ENCODE data around the gene CUTC.
"Not testable (repeated sequence)": the region's sequence is repeated elsewhere in the genome, so short reads cannot be mapped to it uniquely, and the experiment has no call there.

Gene CUTC, protein sequence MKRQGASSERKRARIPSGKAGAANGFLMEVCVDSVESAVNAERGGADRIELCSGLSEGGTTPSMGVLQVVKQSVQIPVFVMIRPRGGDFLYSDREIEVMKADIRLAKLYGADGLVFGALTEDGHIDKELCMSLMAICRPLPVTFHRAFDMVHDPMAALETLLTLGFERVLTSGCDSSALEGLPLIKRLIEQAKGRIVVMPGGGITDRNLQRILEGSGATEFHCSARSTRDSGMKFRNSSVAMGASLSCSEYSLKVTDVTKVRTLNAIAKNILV

DNA sequence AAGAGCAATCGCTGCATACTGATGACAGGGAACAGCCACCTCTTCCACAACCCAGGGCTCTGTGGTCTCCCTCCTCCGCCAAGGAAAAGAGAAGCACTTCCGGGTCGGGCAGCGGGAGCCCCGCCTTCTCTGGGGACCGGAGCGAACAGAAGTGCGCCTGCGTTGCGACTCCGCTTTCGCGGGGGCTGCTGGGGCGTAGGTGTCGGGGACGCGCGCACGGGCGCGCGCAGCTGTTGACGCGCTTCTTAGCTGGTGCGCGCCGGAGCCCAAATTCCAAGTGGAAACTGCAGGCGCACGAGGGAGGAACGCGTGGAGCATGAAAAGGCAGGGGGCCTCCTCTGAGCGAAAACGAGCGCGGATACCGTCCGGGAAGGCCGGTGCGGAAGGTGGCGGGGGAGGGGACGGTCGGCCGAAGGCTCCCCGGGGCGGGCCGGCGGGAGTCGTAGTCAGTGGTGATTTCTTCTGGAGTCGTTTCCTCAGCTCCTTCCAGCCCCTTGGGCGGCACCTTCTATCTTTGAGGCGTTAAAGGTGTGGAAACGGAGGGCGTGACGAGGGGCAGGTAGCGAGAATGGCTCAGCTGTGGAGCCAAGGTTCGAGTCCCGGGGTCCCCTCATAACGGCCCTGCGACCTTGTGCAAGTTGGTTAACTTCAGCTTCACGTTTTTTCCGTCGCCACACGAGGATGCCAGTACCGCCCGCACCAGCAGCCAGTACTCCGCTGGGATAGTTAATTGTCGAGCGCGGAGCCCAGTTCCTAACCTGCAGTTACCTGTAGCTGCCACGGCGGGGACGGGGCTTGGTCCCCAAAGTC is at the start of gene CUTC, which contains the start of gene COX15:
Gene CUTC (plus strand): TSS at position 202 of the 810 bp plus-strand sequence. CDS start 115 bp downstream, at position 317.
Gene COX15 (minus strand): TSS at position 95 of the 810 bp plus-strand sequence. CDS start 78 bp downstream, at position 17.
- DNase-seq (ENCODE audit: low read depth in 3 of 3), result peak; percentile 88 to 89 (median 89)

DNA sequence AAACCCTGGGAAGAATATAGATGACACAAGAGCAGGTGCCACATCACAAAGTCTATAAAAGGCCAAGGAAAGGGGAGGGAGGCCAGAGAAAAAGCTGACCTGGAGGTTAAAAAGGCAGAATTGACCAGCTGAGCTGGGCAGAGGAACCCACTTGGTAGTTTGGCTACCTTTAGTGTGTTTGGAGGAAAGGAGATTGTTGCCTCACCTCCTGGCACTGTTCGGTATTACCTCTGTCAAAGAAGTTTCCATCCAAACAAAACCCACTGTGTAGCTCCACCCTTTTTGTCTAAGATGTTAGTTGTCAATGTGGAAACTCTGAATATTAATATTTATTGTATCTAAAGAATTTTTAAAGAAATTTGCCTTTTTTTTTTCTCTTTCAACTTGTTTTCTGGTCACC is 49.3 kb upstream of the CUTC start:
- no peak for DNase-seq (ENCODE audit: low read depth in 3 of 3)

DNA sequence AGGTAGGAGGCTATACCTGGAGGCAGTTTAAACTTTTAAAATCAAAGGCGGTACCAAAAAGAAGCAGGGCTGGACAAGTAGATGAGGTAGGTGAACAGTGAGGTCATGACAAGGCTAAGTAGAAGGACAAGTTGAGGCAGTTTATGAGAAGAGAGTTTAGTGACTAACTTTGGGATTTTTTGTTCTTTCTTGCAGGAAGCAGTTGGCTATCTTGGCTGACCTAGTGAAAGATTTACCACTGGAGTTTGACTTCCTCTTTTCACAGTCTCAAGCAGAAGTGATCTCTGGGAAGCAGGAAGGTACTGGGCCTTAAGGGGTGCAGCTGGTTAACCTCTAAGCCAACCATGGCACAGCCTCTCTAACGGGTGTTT is 46.5 kb upstream of the CUTC start:
- no peak for DNase-seq (ENCODE audit: low read depth in 3 of 3)

DNA sequence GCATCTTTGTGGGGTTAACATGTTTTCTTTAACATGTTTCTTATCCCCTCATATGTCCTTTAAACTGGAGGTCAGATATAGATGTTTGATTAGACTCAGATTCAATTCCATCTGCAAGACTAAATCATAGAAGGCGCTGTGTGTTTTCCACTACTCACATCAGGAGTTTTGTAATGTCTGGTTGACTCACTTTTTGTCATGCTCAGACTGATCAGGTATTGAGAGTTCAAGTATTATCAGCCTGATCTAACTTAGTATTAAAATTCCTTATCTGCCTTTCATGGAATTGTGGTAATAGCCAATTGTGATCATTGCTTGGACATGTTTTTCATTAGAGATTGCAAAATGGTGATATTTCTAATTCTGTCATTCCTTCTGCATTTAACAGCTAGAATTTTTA is 42.6 kb upstream of the CUTC start:
- no peak for DNase-seq (ENCODE audit: low read depth in 3 of 3)

DNA sequence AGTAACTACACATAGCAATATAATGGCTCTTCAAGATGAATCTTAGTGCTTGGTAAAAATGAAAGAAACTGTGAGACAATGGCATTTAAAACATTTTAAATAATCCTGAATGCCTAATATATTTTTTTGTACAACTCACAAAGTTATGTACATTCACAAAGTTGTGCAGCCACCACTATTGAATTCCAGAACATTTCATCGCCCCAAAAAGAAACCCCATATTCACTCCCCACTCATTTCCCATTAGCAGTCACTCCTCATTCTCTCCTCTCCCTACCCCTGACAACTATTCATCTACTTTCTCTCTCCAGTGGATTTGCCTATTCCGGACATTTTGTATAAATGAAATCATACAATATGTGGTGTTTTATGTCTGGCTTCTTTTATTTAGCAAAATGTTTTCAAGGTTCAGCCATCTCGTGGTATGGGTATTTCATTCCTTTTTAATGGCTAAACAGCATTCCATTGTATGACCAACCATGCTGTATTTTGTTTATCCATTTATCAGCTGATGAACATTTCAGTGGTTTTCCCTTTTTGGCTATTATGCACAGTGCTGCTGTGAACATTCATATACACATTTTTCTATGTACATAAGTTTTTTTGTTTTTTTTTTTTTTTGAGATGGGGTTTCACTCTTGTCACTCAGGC is 38.0 kb upstream of the CUTC start:
- no peak for DNase-seq (ENCODE audit: low read depth in 3 of 3)

DNA sequence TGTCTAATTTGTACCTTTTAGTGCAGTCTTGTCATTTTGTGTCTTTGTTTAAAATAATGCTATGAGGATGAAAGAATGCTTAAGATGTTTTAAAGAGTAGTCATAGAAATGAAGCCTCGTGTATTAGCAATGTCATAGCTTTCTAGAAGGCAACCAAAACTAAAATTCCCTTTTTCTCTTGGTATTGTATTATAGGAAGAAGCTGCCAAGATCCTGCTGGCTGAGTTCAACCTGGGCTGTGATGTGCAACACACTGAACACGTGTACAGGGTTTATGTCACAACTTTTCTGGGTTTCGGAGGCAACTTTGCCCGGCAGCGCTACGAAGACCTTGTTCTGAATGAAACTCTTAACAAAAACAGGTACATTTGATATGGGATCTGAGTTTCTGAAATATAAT is 36.3 kb upstream of the CUTC start:
- no peak for DNase-seq (ENCODE audit: low read depth in 3 of 3)

- DNase-seq (ENCODE audit: low read depth in 3 of 3), result no peak
Observed at GRCh38 chr10:99698504-99699080, 33.4 kb upstream of the CUTC start.

- no peak for DNase-seq (ENCODE audit: low read depth in 3 of 3)
Observed at GRCh38 chr10:99700649-99701048, 31.4 kb upstream of the CUTC start.

DNA sequence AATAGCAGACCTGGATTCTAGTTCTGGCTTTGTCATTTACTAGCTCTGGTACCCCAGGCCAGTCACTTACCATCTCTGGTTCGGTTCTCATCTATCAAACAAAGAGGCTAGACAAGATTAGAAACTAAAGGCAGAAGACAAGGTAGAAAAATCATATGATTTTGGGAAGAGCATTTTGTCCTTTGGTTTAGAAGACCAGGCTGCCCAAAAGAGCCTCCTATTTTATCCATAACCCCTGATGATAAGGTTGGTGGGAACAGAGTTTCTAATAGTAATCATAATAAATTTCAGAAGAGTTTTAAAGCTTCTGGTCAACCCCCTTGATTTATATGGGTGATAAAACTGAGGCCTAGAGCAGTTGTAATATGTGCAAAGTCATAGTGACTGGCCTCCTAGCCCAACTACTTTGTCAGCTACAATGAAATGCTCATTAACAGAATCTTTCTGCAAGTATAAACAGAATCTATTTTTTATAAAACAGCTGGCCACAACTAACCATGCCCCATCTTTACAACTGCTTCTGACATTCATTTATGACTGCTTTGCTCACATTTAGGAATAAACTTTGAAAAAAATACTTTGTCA is 23.5 kb upstream of the CUTC start:
- no peak for DNase-seq (ENCODE audit: low read depth in 3 of 3)

GRCh38 chr10:99709480-99710229 is 22.4 kb upstream of the CUTC start:
- DNase-seq (ENCODE audit: low read depth in 3 of 3), result no peak

GRCh38 chr10:99711129-99711719 is 20.8 kb upstream of the CUTC start:
- DNase-seq (ENCODE audit: low read depth in 3 of 3), result peak in 1 of 3 experiments; percentile 5

DNA sequence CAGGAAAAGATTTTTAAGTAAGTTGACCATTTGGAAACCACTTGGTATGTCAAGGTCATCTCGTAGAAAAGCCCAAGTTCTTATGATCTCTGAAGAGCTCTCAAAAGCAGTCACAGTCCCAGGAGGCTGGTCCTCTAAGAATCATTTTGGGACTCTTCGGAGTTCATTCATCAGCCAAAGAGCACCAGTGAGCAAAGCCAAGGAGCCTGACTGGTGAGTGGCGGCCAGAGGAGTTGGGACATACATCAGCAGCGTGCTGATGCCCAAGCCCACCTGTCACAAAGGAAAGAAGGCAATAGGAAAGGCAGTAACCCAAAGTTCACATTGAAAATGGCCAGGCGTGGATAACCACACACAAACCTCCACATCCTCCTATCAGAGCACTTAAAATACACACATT is 17.6 kb upstream of the CUTC start:
- no peak for DNase-seq (ENCODE audit: low read depth in 3 of 3)

GRCh38 chr10:99720387-99720786 is 11.6 kb upstream of the CUTC start:
- DNase-seq (ENCODE audit: low read depth in 3 of 3), result no peak

GRCh38 chr10:99730026-99730425 is 2.0 kb upstream of the CUTC start:
- DNase-seq (ENCODE audit: low read depth in 3 of 3), result no peak

DNA sequence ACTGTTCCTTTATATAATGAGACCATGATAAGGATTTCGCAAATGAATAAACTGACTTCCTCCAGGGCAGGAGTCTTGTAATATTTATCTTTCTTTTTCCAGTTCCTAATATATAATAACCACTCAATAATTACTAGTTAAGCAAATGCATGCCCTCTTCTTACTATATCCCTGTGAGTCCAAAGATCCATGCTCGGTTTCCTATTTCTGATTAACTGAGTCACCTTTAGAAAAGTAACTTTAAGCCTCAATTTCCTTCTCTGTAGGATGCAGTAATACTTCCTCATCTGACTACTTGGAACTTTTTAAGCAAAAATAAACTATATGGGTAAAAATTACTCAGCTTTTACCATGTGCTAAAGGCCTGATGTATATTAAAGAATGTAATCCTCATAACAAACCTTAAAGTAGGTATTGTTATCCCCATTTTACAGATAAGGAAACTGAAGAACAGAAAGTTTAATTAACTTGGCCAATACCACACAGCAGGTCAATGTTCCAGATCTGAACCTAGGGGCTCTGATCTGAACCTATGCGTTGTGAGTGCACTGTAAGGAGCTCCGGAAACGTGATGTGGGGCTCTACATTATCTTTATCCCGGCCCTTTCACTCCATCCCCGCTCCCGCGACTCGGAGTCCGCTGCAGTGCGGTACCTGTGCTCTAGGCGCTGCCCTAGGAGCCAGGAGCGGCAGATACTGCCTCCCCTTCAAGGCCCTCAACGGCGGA is 565 bp upstream of the CUTC start:
- DNase-seq (ENCODE audit: low read depth in 3 of 3), result no peak

- no peak for DNase-seq (ENCODE audit: low read depth in 3 of 3)
Observed at GRCh38 chr10:99733366-99733765, 1.3 kb downstream of the CUTC start.

GRCh38 chr10:99734111-99734510 is 2.1 kb downstream of the CUTC start:
- DNase-seq (ENCODE audit: low read depth in 3 of 3), result not testable (repeated sequence)

- no peak for DNase-seq (ENCODE audit: low read depth in 3 of 3)
Observed at GRCh38 chr10:99740260-99740659, 8.2 kb downstream of the CUTC start.

DNA sequence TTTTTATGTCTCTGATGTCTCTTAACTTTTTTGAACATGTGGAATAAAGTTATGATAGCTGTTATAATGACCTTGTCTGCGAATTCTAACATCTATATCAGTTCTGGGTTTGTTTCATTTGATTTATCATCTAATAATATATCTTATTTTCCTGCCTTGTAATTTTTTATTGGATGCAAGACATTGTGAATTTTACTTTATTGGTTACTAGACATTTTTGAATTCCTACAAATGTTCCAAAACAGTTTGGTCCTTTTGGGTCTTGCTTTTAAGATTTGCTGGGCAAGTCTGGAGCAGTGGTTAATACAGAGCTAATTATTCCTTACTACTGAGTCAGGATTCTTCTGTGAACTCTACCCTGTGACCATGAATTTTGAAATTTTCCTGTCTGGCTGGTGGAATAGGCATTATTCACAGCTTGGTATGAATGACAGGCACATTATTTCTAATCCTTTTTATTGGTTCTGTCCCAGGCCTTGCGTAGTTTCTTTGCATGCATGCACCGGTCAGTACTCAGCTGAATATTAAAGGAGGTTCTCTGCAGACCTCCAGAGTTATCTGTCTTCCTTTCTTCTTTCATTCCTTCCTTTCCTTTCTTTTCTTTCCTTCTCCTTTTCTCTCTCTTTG is 9.0 kb downstream of the CUTC start:
- no peak for DNase-seq (ENCODE audit: low read depth in 3 of 3)

DNA sequence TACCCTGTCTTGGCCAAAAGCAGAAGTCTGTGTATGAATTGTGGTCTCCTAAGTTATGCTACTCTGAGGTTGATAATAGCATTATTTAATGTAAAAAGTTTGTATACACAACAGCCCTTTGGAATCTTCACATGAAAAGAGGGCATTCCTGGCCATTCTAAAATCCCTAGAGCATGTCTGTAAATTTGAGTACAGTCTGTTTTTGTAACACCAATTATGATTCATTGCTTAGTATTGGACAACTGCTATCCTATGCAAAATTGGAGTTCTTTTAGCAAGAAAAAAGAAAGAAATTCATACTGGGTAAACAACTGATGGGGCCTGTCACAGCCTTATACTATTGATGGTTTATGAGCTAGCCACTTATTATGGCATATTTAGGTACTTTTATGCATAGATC is 10.2 kb downstream of the CUTC start:
- no peak for DNase-seq (ENCODE audit: low read depth in 3 of 3)
